AG09309 (cell line): ENCODE data around the gene NUBP2.
A peak's percentile ranks its signal among the peaks of the same experiment; 100 is the strongest.

ENCODE experiments used
- DNase-seq: peaks from one replicate; pipeline ENCODE4 v3.0.0-alpha.2; 2010; ENCODE audit warnings: low read depth
- H3K4me3 ChIP-seq: 2 replicates; pipeline ENCODE4 v1.5.1; 2011; ENCODE audit warnings: mild to moderate bottlenecking, low read depth, low read length, moderate library complexity; ENCODE audit not compliant: control insufficient read depth
- TF ChIP-seq, protein P1 (sequence below): IDR thresholded peaks from 2 replicates; pipeline ENCODE4 v1.5.1; 2011; ENCODE audit warnings: mild to moderate bottlenecking, low read depth, low read length, inconsistent platforms; ENCODE audit not compliant: insufficient read depth, control insufficient read depth; ENCODE audit errors: missing control alignments

The NUBP2 gene

DNA sequence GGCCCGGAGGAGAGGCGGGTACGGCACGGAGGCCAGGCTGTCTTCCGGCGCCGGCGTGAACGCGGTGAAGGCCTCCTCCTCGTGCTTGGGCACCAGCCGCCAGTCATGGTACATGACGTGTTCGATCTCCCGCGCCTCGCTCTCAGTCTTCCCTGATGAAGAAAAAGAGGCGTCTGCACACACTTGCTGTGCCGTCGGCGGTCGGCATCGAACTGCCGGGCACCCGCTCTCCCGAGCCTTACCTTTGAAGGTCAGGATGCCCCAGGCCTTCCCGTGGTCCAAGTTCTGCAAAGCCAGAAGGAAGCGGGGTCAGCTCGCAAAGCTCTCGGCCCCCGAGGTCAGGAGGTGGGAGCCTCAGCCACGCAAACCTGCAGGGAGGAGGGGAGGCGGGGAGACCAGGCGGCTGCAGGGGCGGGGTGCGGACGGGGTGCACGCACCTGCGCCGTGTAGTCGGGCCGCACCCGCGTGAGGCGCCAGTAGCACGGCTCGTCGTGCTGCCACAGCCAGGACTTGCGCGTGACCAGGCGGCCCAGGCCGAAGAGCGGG lies 10.3 kb upstream of the NUBP2 start, which contains the start of gene EME2:
Gene EME2 (plus strand): TSS at position 449 of the 546 bp plus-strand sequence. CDS start 418 bp downstream, outside the sequence.
- DNase-seq = no peak
- TF ChIP-seq, protein P1, sequence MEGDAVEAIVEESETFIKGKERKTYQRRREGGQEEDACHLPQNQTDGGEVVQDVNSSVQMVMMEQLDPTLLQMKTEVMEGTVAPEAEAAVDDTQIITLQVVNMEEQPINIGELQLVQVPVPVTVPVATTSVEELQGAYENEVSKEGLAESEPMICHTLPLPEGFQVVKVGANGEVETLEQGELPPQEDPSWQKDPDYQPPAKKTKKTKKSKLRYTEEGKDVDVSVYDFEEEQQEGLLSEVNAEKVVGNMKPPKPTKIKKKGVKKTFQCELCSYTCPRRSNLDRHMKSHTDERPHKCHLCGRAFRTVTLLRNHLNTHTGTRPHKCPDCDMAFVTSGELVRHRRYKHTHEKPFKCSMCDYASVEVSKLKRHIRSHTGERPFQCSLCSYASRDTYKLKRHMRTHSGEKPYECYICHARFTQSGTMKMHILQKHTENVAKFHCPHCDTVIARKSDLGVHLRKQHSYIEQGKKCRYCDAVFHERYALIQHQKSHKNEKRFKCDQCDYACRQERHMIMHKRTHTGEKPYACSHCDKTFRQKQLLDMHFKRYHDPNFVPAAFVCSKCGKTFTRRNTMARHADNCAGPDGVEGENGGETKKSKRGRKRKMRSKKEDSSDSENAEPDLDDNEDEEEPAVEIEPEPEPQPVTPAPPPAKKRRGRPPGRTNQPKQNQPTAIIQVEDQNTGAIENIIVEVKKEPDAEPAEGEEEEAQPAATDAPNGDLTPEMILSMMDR = no peak

DNA sequence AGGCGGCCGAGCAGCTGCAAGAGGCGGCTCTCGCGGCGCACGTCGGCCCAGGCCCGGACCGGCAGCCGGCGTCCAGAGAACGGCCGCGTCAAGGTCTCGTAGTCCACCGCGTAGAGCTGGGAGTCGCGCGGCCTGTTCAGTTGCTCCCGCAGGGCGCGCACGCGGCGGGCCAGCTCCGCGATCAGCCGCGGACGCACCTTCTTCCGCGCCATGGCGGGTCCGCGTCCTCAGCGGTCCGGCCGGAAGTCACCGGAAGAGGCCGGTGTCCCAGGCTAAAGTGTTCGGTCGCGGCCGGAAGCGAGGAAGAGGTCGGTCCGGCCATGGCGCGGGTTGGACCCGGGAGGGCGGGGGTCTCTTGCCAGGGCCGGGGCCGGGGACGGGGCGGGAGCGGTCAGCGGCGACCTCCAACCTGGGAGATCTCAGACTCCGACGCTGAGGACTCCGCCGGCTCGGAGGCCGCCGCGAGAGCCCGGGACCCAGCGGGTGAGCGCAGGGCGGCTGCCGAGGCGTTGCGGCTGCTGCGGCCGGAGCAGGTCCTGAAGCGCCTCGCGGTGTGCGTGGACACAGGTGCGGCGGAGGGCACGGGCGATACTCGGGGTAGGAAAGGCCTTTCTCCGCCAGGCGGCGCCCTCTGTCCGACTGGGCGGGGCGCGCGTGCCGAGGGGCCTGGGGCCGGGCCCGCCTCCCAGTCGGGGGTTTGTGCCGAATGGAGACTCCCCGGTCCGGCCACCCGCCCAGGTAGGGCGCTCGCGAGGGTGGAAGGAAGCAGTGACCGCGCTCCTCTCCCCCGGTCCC lies 9.7 kb upstream of the NUBP2 start, which contains the start of gene MRPS34:
Gene MRPS34 (minus strand): TSS at position 227 of the 795 bp plus-strand sequence. CDS start 15 bp downstream, at position 212.
- no peak for DNase-seq
- TF ChIP-seq, protein P1 = peak; percentile 60
- peak within 1 kb of the TSS; percentile 50 for H3K4me3 ChIP-seq

More for the DNA sequence above, 10.3 kb upstream of the NUBP2 start, which contains the start of gene EME2:
- peak within 1 kb of the TSS; percentile 50 for H3K4me3 ChIP-seq

- TF ChIP-seq, protein P1 = no peak
- H3K4me3 ChIP-seq = peak overlapping the region; percentile 50
- DNase-seq = no peak
These were observed 8.9 kb upstream of the NUBP2 start for GRCh38 chr16:1773703-1774447.

DNA sequence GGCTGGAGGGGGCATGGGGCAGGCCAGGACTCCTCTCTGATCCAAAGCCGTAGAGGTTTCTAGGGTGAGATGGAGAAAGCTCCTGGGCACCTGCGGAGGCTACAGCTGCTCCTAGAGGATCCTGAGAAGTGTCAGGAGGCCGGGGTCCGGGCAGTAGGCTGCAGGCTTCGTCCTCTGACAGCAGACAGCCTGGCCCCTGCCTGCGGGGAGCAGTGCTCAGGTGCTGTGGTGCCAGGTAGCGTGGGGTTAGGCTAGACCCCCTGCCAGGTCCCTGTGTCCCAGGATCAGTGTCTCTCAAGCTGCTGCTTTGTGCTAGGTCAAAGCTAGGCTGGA lies 8.3 kb upstream of the NUBP2 start:
- TF ChIP-seq, protein P1 = no peak
- DNase-seq = no peak
- peak overlapping the region; percentile 50 for H3K4me3 ChIP-seq

DNA sequence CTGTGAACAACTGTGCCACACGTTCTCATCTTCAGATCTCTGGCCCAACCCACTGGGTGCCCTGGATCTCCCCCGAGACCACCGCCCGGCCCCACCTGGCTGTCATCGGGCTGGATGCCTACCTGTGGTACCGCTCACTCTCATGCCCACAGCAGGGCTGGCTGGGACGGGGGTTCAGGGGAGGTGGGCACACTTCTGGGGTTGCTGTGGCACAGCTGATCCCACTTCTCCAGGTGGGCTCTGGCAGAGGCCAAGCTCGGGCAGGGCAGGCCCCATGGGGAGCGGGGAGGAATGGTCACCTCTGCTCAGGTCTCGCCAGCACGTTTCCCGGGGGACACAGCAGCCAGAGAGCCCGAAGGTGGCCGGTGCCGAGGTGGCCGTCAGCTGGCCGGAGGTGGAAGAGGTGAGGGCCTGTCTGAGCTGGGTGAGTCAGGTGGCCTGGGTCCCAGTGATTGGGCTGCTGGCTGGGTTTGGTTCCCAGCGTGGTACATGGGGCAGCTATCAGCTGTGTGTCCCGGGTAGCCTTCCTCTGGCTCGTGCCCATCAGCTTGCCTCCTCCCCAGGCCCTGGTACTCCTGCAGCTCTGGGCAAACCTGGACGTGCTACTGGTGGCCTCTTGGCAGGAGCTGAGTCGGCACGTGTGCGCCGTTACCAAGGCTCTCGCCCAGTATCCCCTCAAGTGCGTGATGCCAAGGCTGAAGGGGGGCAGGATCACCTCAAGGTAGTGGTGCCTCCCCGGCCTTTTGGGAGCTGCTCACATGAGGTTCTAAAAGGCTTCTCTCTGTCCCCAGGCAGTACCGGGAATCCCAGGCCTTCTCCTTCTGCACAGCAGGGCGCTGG lies 7.5 kb upstream of the NUBP2 start:
- TF ChIP-seq, protein P1 = no peak
- no peak overlapping the region for H3K4me3 ChIP-seq
- no peak for DNase-seq
